T-helper 22 cell (primary cell): ENCODE measurements around the gene KIF26B.

Experiments used
- DNase-seq: peaks from one replicate; pipeline ENCODE4 v3.0.0-alpha.2; 2020; ENCODE audit warnings: low read depth

The KIF26B gene

DNA sequence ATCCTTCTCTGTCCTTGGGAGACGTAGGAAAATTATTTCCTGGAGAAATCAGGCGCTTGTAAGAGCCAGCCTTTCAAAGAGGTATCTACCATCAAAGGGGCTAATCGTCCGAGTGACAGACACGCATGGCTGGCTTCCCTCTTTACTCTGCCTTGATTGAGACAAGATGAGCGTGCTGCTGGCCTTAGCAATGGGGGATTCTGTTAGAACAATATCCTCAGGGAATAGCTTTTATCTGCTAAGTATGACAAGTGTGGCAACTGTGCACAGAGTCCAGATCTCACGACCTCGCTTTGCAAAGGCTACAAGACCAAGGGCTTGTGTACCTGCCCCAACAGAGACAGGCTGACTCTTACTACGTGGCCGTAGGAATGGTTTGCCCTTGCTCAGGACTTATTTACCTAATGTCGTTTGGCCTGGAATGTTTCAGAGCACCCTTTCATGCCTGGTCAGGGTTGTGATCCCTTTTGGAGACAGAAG lies 417.1 kb downstream of the KIF26B start:
- no peak for DNase-seq

DNA sequence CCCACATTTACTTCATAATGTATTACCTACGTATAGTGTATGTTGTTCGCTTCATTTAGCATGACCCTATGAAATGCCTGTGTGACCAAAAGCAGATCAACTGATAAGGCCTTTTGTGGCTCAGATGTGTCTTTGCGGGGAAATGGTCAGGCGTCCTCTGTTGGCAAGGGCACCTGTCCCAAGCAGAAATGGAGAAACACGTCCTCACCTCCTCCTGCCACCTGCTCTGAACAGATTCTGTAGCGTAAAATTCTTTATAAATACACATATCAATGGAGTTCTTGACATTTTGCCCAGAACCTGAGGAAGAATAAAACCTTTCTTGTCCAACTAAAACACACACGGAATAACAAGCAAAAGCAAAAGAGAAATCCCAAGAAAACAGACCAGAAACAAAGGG lies 417.9 kb downstream of the KIF26B start:
- DNase-seq, result no peak

- DNase-seq, result no peak
Measured at GRCh38 chr1:245575710-245576109, 420.9 kb downstream of the KIF26B start.

DNA sequence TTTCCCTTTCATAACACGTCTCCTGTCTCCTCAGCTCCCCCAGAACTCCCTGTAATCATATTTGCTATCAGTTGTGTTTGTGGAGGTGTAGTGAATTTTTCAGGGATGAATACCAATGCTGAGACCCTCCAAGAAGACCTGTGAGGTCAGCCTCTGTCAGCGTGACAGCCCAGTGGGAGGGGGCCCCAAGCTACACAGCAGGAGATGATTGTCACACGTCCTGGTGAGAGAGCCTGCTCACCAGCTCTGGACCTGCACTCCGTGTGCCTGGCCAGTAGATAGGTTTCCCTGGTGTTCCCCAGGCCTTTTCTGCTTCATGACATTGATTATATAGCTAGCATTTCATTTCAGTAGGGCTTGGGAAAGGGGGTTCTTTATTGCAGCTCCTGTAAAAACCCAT lies 421.5 kb downstream of the KIF26B start:
- DNase-seq, result no peak

DNA sequence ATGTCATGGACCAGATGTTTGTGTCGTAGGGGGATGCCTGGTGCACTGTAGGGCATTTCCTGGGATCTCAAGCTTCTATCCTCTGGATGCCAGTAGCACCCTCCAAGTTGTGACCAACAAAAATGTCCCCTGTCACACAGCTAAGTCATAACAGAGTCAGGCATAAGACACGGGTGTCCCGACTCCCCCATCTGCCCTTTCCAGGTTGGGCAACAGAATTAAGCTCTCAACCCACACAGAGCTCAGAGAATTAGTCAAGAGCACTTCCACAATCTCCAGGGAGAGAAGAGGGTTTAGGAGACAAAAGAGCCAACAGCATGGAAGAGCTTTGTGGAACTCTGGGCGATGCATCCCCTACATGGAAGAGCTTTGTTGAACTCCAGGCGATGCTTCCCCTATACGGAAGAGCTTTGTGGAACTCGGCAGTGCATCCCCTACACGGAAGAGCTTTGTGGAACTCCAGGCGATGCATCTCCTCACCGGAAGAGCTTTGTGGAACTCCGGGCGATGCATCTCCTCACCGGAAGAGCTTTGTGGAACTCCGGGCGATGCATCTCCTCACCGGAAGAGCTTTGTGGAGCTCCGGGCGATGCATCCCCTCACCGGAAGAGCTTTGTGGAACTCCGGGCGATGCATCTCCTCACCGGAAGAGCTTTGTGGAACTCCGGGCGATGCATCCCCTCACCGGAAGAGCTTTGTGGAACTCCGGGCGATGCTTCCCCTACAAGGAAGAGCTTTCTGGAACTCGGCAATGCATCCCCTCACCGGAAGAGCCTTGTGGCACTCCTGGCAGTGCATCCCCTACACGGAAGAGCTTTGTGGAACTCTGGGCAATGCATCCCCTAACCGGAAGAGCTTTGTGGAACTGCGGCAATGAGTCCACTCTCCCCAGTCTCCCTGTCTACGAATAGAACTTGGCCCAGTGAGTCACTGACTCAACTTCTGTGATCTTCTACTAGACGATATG lies 422.7 kb downstream of the KIF26B start:
- DNase-seq, result no peak

GRCh38 chr1:245578308-245578707 lies 423.5 kb downstream of the KIF26B start:
- DNase-seq, result no peak

DNA sequence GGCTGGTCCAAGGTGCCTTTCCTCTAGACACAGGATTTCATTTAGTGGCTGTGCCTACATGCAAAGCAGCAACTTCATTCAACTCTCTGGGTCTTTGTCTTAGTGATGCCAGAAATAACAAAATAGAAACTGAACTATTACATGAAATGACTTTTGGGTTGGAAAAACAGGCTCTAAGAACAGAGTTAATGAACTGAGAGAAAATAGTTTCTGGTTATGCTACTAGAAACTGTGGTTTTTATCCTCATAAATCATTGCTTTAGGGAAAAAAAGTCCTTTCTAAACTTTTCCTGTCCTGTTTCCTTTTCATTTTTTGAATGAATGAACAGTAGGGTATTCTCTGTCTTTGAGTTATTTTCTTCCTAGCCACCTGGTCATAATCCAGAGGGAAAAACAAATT lies 424.0 kb downstream of the KIF26B start:
- DNase-seq, result no peak

- no peak for DNase-seq
Measured at GRCh38 chr1:245579881-245580280, 425.1 kb downstream of the KIF26B start.

DNA sequence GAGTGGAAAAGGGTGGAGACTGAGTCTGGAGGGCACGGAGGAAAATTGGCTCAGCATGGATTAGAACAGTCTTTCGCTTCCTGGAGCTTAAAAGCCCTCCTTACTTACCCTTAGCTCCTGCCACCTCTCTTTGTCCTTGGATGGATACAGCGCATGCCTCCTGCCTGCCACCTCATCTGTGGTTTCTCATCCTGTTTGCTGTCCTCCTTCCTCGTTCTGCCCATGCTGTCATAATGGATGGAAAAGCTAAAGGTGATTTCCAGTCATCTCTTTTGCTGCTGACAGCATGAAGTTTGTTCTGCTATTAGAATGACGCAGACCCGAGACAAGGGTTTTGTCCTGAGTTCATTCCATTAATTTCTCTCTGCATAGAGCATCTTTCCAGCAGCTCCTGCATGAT lies 425.9 kb downstream of the KIF26B start:
- DNase-seq, result no peak

GRCh38 chr1:245582026-245582425 lies 427.2 kb downstream of the KIF26B start:
- DNase-seq, result no peak

GRCh38 chr1:245583081-245583480 lies 428.3 kb downstream of the KIF26B start:
- no peak for DNase-seq

DNA sequence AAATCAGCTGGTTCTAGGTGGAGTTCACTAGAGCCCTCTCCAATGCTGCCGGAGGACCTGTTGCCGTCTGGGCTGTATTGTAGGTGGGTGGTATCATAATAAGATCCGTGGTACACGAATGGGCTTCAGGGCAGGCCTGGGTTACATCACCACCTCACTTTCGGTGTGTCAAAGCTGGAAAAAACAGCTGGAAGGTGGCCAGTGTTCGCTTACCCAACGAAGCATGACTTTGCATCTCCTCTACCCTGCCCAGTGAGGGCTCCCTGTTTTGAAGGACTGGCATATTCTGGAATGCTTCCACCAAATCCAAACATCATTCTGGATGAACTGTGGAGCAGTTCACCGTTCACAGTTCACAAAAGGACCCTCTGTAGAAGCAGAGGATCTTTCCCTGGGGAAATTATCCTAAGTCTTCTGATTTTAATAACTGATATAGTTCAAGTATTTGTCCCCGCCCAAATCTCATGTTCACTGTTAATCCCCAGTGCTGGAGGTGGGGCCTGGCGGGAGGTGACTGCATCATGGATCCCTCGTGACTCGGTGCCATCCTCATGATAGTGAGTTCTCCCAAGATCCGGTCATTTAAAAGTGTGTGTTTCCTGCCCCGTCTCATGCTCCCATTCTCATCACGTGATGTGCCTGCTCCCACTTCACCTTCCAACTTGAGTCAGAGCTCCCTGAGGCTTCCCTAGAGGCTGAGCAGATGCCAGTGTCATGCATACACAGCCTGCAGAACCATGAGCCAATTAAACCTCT lies 429.0 kb downstream of the KIF26B start:
- no peak for DNase-seq

DNA sequence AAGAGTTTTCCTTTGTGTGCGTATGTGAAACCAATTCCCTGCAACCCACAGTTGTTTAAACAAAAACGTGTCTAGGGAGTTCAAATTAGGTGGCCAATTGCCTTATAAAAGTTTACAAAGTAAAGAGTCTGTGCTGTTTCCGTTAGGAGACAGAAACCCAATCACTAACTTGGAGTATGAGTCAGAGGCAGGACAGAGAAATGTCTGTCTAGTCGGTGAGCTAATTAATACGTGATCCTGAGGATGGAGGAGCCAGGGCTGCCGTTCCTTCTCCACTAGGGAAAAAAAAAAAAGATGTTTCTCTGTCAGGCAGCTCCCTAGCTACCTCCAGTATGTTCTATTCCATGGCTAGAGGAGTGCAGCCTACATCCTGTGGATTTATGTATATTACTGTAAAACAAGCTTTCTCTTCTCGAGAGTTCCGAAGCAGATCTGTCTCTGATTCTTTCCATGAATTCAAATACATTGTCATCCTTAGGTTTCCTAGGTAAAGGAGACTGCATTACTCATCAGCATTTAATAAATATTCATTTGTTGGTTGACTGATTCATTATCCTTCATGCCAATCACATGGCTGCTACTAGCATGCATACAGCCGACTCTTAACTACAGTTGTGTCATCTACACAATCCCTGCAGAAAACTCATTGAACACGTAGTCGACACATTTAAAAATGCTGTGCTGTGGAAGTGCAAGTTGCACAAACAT lies 430.6 kb downstream of the KIF26B start:
- DNase-seq, result no peak

GRCh38 chr1:245587435-245588115 lies 432.8 kb downstream of the KIF26B start:
- DNase-seq, result no peak

GRCh38 chr1:245588116-245588639 lies 433.4 kb downstream of the KIF26B start:
- DNase-seq, result no peak

GRCh38 chr1:245589316-245589715 lies 434.5 kb downstream of the KIF26B start:
- no peak for DNase-seq

DNA sequence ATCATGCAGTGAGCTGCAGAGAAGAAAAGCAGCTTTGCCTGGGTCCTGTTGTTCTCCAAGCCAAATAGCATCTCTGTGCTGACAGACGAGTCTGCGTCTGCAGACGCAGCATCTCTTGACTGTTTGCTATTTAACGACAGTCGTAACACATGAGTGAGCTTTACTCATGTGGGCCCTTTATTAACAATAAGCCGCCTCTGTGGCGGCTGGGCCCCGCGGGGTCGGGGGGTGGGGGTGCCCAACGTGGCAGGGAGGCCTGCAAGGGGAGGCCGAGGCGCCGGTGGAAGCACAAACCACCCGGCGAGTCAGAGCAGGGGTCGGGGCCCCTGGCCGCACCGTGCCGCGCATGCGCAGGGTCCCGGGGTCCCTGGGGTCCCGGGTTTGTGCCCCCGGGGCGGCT lies 435.1 kb downstream of the KIF26B start:
- no peak for DNase-seq

DNA sequence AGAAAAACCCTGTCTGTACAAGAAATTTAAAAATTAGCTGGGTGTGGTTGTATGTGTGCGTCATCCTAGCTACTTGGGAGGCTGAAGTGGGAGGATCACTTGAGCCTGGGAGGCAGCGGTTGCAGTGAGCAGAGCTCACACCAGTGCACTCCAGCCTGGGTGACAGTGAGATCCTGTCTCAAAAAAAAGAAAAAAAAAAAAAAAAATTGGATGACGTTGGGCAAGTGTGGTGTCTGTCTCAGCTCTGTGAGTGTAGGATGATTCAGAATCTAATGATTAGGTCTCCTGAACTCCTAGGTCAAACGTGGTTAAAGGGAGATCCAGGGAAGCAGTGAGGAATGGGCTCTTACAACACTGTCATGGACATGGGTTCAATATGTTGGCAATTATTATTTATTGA lies 435.9 kb downstream of the KIF26B start:
- DNase-seq, result no peak

DNA sequence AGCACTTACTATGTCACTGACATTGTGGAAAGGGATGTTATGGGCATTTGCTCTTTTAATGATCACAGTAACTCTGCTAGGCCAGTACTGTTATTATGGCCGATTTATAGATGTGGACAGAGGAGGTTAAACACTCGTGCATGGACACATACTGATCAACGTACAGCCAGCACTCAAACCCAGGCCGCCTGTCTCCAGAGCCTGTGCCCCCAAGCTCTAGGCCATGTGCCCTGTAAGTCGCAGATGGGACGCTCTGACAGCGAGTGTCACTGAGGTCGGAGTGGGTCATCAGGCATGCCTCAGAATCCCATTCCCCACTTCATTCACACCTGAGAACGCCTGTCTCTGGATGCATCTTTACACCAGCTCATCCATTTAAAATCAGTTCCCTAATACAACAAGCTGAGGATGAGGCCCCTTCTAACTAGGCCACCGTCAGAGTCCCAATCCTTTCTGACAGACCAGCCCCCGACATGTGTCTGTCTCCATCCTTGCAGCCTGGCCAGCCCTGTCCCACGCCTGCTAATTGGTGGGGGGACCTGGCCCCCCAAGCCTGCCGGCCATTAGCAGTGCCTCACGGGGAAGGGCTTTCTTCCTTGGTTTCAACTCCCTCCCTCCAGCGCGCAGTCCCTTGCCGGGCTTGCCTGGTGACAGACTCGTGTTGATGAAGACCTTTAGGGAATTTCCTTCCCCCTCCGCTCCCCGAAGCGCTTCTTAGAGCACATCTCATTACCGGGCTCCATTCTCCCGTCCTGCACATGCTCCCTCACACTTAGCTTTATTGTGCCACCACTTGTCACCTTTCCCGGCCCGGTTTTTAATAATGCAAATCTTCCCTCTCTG lies 436.8 kb downstream of the KIF26B start:
- no peak for DNase-seq

- DNase-seq, result no peak
Measured at GRCh38 chr1:245592189-245592460, 437.3 kb downstream of the KIF26B start.
